MM.1S (cell line): ENCODE measurements around the gene MZF1.
"Not testable (repeated sequence)": the region's sequence is repeated elsewhere in the genome, so short reads cannot be mapped to it uniquely, and the experiment has no call there.

Experiments
- EZH2 ChIP-seq: fragments of 300-600 bp; sonication (generic); optimal IDR thresholded peaks from 2 replicates; pipeline ENCODE3; 2017; ENCODE audit warnings: low read depth, mild to moderate bottlenecking, antibody characterized with exemption, low read length, mixed read lengths
- EZH2phosphoT487 ChIP-seq: fragments of 300-600 bp; sonication (generic); IDR thresholded peaks from 2 replicates; pipeline ENCODE4 v1.6.1; 2018; ENCODE audit warnings: antibody characterized with exemption, low read length
- TF ChIP-seq, protein P1 (sequence below): fragments of 300-600 bp; sonication (generic); IDR thresholded peaks from 2 replicates; pipeline ENCODE4 v1.5.1; 2016; ENCODE audit warnings: antibody characterized with exemption, low read length, mixed read lengths

DNA sequence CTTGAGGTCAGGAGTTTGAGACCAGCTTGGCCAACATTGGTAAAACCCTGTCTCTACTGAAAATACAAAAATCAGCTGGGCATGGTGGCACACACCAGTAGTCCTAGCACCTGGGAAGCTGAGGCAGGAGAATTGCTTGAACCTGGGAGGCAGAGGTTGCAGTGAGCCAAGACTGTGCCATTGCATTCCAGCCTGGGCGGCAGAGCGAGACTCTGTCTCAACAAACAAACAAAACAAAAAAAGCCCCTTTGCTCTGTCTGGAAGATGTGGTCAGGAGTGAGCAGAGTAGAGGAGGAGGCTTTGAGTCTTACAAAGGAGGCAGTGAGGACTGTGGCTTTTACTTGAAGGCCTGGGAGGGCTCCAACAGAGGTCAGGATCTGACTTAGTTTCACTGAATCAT lies 4.4 kb upstream of the MZF1 start:
- TF ChIP-seq, protein P1, sequence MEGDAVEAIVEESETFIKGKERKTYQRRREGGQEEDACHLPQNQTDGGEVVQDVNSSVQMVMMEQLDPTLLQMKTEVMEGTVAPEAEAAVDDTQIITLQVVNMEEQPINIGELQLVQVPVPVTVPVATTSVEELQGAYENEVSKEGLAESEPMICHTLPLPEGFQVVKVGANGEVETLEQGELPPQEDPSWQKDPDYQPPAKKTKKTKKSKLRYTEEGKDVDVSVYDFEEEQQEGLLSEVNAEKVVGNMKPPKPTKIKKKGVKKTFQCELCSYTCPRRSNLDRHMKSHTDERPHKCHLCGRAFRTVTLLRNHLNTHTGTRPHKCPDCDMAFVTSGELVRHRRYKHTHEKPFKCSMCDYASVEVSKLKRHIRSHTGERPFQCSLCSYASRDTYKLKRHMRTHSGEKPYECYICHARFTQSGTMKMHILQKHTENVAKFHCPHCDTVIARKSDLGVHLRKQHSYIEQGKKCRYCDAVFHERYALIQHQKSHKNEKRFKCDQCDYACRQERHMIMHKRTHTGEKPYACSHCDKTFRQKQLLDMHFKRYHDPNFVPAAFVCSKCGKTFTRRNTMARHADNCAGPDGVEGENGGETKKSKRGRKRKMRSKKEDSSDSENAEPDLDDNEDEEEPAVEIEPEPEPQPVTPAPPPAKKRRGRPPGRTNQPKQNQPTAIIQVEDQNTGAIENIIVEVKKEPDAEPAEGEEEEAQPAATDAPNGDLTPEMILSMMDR = not testable (repeated sequence)
- TF ChIP-seq EZH2, EZH2phosphoT487: not testable (repeated sequence)
